Astrocyte (in vitro differentiated cells and primary cell): Measurements from ENCODE around the gene IRGQ. TPM values are rescaled to one million over a fixed set of nuclear protein-coding genes. Genes with fewer than 3 reads are reported as not detected.
A peak's percentile ranks its signal among the peaks of the same experiment; 100 is the strongest.

ENCODE experiments used
- DNase-seq: peaks from one replicate; pipeline ENCODE4 v3.0.0-alpha.2; 2010; ENCODE audit warnings: low read depth
- FAIRE-seq: peaks from 2 replicates; lab custom pipeline; 2011; peaks lifted over from hg19 to GRCh38; lab: Jason Lieb, UNC
- H2AFZ ChIP-seq: 2 replicates; pipeline ENCODE4 v1.6.0; 2012; ENCODE audit warnings: low read depth, low read length, inconsistent platforms
- H3K27ac ChIP-seq: 2 replicates; pipeline ENCODE4 v1.5.1; 2011; ENCODE audit warnings: low read depth, low read length, inconsistent platforms
- H3K27me3 ChIP-seq: 2 replicates; pipeline ENCODE4 v1.6.0; 2011; ENCODE audit warnings: low read length, inconsistent platforms; ENCODE audit not compliant: insufficient read depth
- H3K36me3 ChIP-seq: 2 replicates; pipeline ENCODE4 v1.5.1; 2011; ENCODE audit warnings: low read length, inconsistent platforms; ENCODE audit not compliant: insufficient read depth
- H3K4me1 ChIP-seq: 2 replicates; pipeline ENCODE4 v1.5.1; 2011; ENCODE audit warnings: low read length, inconsistent platforms; ENCODE audit not compliant: insufficient read depth
- H3K4me2 ChIP-seq: 2 replicates; pipeline ENCODE4 v1.6.0; 2012; ENCODE audit warnings: low read length, inconsistent platforms
- H3K4me3 ChIP-seq: 2 replicates; pipeline ENCODE4 v1.5.1; 2011; ENCODE audit warnings: low read depth, mild to moderate bottlenecking, low read length, inconsistent platforms; ENCODE audit not compliant: insufficient read depth
- H3K79me2 ChIP-seq: 2 replicates; pipeline ENCODE4 v1.6.0; 2012; ENCODE audit warnings: mild to moderate bottlenecking, low read length, inconsistent platforms; ENCODE audit not compliant: insufficient read depth
- H3K9ac ChIP-seq: 2 replicates; pipeline ENCODE4 v1.6.0; 2012; ENCODE audit warnings: mild to moderate bottlenecking, low read length, inconsistent platforms
- H3K9me3 ChIP-seq: 2 replicates; pipeline ENCODE4 v1.5.1; 2012; ENCODE audit warnings: low read depth, mild to moderate bottlenecking, low read length, inconsistent platforms; ENCODE audit not compliant: insufficient read depth
- H4K20me1 ChIP-seq: 2 replicates; pipeline ENCODE4 v1.6.0; 2012; ENCODE audit warnings: low read length, inconsistent platforms; ENCODE audit not compliant: insufficient read depth
- H3K27ac Mint-ChIP-seq: one replicate; pipeline ENCODE4 v1.8.0; 2021; ENCODE audit warnings: mild to moderate bottlenecking, mixed read lengths; ENCODE audit not compliant: unreplicated experiment
- H3K27me3 Mint-ChIP-seq: one replicate; pipeline ENCODE4 v1.8.0; 2021; ENCODE audit warnings: low read depth, mixed read lengths; ENCODE audit not compliant: unreplicated experiment
- H3K36me3 Mint-ChIP-seq: one replicate; pipeline ENCODE4 v1.8.0; 2021; ENCODE audit warnings: low read depth, mixed read lengths; ENCODE audit not compliant: unreplicated experiment
- H3K4me1 Mint-ChIP-seq: one replicate; pipeline ENCODE4 v1.8.0; 2021; ENCODE audit warnings: low read depth, mixed read lengths; ENCODE audit not compliant: unreplicated experiment
- H3K4me3 Mint-ChIP-seq: one replicate; pipeline ENCODE4 v1.8.0; 2021; ENCODE audit warnings: mild to moderate bottlenecking, moderate library complexity, mixed read lengths; ENCODE audit not compliant: unreplicated experiment
- H3K9me3 Mint-ChIP-seq: one replicate; pipeline ENCODE4 v1.8.0; 2021; ENCODE audit warnings: mild to moderate bottlenecking, mixed read lengths; ENCODE audit not compliant: unreplicated experiment
- CTCF ChIP-seq: IDR thresholded peaks from 2 replicates; pipeline ENCODE4 v1.5.1; 2011; ENCODE audit warnings: low read depth, mild to moderate bottlenecking, inconsistent platforms, low read length, moderate library complexity; ENCODE audit not compliant: insufficient read depth
- EZH2 ChIP-seq: IDR thresholded peaks from 2 replicates; pipeline ENCODE4 v1.6.1; 2012; ENCODE audit warnings: mild to moderate bottlenecking, low read length, inconsistent platforms; ENCODE audit not compliant: insufficient read depth
- total RNA-seq: library from RNA; stranded (reverse); gene quantifications from 2 replicates; pipeline ENCODE4 v1.2.1, GENCODE V29; 2021

Gene IRGQ
- total RNA-seq, 1 donor from 2014 or later = 60.7 TPM

DNA sequence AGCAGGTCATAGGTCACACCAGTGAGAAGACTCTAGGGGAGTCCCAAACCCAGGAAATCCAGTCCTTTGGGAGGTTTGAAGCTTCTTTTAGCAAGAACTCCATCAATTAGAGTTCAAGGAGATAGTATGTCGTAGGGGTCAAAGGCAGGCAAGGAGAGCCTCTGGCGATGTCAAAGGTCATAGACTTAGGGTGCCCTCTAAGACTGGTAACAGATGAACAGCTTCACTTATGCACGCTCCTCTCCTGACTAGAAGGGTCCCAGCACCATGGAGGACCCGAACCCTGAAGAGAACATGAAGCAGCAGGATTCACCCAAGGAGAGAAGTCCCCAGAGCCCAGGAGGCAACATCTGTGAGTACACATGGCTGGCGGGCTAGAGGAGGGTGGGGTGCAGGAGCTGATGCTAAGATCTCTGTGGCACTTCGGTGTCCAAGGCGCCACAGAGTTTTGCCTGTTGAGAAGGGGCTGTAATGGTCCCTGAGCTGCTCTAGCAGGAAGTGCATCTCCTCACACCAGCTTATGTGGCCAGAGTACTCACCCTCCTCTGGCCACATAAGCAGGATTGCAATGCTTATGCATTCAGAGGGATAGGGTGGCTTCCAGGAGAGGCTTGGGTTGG lies 1.0 kb upstream of the IRGQ start:
- H3K27ac ChIP-seq = peak overlapping the region; percentile 99
- DNase-seq (no peak), FAIRE-seq (no peak)
- peak overlapping the region; percentile 100 for H3K4me3 Mint-ChIP-seq
- H3K27me3 Mint-ChIP-seq = no peaks in the 10 kb centered on the region
- no peaks in the 10 kb centered on the region for H3K9me3 Mint-ChIP-seq
- peak overlapping the region; percentile 100 for H3K27ac Mint-ChIP-seq
- H3K4me1 ChIP-seq = peaks cover 28% of the 10 kb centered on the region
- peak overlapping the region; percentile 85 for H3K4me3 ChIP-seq
- H3K79me2 ChIP-seq = peaks cover 70% of the 10 kb centered on the region
- peaks cover 3% of the 10 kb centered on the region for H3K36me3 ChIP-seq
- H3K9me3 ChIP-seq = no peaks in the 10 kb centered on the region
- H3K36me3 Mint-ChIP-seq = peaks cover 5% of the 10 kb centered on the region
- H4K20me1 ChIP-seq = peaks cover 19% of the 10 kb centered on the region
- H3K4me2 ChIP-seq = peak overlapping the region; percentile 94
- TF ChIP-seq CTCF (no peak), EZH2 (no peak)
- H3K27me3 ChIP-seq = no peaks in the 10 kb centered on the region
- peak overlapping the region; percentile 97 for H3K9ac ChIP-seq
- peaks cover 20% of the 10 kb centered on the region for H3K4me1 Mint-ChIP-seq
- H2AFZ ChIP-seq = peak overlapping the region; percentile 94

DNA sequence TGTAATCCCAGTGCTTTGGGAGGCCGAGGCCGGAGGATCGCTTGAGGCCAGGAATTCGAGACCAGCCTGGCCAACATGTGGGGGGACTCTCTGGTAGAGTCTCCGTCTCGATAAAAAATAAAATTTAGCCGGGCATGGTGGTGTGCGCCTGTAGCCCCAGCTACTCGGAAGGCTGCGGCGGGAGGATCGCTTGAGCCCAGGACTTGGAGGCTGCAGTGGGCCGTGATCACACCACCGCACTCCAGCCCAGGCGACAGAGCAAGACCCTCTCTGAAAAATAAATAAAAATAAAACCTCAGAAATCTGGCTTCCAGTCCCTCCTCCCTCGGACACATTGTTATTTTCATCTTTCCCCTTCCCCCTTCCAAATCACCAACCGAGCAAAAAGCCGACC lies 332 bp downstream of the IRGQ start:
- H3K36me3 Mint-ChIP-seq = peaks cover 5% of the 10 kb centered on the region
- Histone ChIP-seq H3K27ac (peak overlapping the region; percentile 99), H2AFZ (peak overlapping the region; percentile 31), H3K4me2 (peak overlapping the region; percentile 90), H3K4me3 (peak overlapping the region; percentile 85), H3K9ac (peak overlapping the region; percentile 87), H3K9me3 (no peaks in the 10 kb centered on the region), H4K20me1 (peaks cover 27% of the 10 kb centered on the region), H3K79me2 (peaks cover 75% of the 10 kb centered on the region), H3K27me3 (no peaks in the 10 kb centered on the region), H3K36me3 (peaks cover 3% of the 10 kb centered on the region), H3K4me1 (peaks cover 28% of the 10 kb centered on the region)
- peak overlapping the region; percentile 100 for H3K4me3 Mint-ChIP-seq
- TF ChIP-seq EZH2 (no peak), CTCF (no peak)
- H3K27me3 Mint-ChIP-seq = no peaks in the 10 kb centered on the region
- H3K9me3 Mint-ChIP-seq = no peaks in the 10 kb centered on the region
- no peak for DNase-seq
- H3K27ac Mint-ChIP-seq = peak overlapping the region; percentile 100
- FAIRE-seq = no peak
- peaks cover 20% of the 10 kb centered on the region for H3K4me1 Mint-ChIP-seq
